HG03439 (cell line): Measurements from ENCODE around the gene MINK1.

Experiments
- ATAC-seq: cut with Tn5 transposase; IDR thresholded peaks from one replicate; pipeline ENCODE4 v1.9.1; 2021; ENCODE audit warnings: mild to moderate bottlenecking, moderate library complexity; ENCODE audit not compliant: unreplicated experiment

The MINK1 gene

GRCh38 chr17:4833178-4833940 is at the start of gene MINK1:
TSS of gene MINK1 (plus strand) at chr17:4833340. CDS start at chr17:4833584, 244 bp downstream.
- peak; percentile 89 for ATAC-seq

DNA sequence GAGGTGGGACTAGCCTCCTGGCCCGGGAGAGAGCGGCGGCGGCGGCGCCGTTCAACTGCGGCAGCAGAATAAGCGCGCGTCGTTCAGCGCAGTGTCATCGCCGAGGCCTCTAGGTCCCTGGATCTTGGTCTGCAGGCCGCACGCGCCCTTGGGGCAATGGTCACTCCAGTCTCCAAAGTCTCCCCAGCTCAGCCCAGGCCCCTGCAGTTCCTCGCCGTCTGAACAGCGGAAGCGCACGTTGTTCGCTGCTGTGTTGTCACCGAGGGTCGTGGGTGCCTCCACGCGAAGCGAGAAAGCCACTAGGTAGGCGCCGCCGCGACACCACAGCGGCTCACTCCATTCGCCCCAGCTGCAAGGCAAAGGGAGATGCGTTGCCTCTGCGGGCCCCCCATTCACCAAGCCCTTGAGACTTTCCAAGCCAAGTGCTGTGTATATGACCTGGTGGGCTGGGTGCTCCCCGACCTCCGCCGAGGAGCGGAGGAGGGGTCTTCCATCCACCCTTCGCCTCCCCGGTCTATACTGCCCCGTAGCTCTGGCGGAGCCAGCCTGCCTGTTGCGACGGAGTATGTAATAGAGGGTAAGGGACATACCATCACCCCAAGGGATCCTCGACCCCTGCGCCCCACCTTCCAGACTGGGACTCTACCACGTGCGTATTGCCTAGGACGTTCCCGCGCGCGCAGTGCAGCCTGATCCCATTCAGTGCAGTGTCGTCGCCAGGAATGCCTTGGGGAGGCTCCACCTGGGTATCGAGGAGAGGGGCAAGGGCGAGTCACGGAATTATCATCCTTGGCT is 47.6 kb upstream of the MINK1 start:
- ATAC-seq: no peak

DNA sequence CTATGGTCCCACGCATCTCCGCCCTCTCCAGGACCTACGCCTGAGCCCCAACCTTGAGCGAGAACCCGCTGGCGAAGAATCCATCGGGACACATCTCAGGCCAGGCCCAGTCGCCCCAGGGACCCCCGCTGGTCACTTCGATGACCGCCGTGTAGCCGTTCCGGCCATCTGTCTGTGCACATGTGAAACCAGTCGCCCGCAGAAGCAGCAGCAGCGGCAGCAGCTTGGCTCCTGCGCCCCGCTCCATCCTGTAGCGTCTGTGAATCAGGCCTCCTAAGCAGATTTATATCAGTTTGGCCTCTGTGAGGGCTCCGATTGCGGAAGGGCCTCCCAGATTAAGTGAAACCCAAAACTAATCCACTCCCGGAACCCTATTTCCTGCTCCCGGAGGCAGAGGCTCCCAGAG is 47.0 kb upstream of the MINK1 start, which contains the start of gene VMO1:
Gene VMO1 (minus strand): TSS at position 259 of the 406 bp plus-strand sequence. CDS start 12 bp downstream, at position 247.
- ATAC-seq: no peak

- ATAC-seq: no peak
Measured at GRCh38 chr17:4786516-4786915, 46.6 kb upstream of the MINK1 start.

GRCh38 chr17:4788159-4788806 is 44.9 kb upstream of the MINK1 start:
- no peak for ATAC-seq

GRCh38 chr17:4788807-4789700 is 44.1 kb upstream of the MINK1 start, which contains the start of gene GLTPD2:
TSS of gene GLTPD2 (plus strand) at chr17:4788964. CDS start at chr17:4789012, 48 bp downstream.
- no peak for ATAC-seq

GRCh38 chr17:4789701-4789950 is 43.5 kb upstream of the MINK1 start:
- peak; percentile 23 for ATAC-seq

DNA sequence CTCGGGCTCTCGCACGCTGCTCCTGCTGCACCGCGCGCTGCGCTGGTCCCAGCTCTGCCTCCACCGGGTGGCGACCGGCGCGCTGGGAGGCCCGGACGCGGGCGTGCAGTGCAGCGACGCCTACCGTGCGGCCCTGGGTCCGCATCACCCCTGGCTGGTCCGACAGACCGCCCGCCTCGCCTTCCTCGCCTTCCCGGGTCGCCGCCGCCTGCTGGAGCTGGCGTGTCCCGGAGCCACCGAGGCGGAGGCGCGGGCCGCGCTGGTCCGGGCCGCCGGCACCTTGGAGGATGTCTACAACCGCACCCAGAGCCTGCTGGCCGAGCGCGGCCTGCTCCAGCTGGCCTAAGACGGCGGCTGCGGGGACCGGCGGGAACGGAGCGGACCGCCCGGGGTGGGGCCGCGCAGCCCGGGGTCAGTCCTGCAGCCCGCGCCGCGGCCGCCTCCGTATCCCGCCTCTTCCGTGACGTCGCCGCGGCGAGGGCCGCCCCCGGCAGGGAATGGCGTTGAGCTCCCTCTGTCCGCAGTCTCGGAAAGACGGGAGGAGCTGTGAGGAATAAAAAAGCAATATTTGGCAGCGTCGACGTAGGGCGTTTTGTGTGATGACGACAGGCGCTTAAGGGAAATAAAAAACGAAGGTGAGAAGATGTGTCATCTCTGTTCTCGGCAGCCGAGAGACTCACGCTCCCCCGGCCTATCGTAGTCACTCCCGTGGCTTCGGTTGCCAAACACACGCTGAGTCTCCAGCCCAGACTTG is 43.0 kb upstream of the MINK1 start:
- peak; percentile 82 for ATAC-seq

DNA sequence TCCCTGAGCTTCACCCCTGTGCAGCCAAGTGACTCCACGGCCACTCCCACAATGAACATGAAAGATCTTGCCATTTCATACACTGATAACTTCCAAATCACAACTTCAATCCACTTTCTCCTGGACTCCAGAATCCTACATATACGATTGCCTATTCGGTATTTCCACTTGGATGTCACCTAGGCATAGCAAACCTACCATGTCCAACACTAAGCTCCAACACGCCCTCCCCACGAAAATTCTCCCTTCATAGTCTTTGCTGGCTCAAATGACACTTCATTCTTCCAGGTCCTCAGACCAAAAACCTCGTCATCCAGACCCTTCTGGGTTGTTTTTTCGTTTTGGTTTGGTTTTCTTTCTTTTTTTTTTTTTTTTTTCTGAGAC is 42.4 kb upstream of the MINK1 start:
- no peak for ATAC-seq

GRCh38 chr17:4795168-4795567 is 38.0 kb upstream of the MINK1 start:
- ATAC-seq: no peak

DNA sequence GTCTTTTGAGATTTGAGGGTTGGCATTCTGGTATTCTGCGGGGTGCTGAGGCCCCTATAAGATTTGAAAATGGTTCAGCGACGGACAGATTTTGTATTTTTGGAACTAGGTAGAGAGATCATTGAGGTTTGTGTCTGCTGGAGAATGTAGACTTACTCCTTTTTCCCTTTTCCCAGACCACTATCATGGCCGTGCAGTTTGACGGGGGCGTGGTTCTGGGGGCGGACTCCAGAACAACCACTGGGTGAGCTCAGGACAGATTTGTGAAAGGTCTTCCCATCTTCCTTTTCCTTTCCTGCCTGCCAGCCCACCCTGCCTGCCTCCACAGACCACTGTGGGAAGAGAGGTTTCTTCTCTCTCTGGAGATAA is 36.6 kb upstream of the MINK1 start:
- no peak for ATAC-seq

DNA sequence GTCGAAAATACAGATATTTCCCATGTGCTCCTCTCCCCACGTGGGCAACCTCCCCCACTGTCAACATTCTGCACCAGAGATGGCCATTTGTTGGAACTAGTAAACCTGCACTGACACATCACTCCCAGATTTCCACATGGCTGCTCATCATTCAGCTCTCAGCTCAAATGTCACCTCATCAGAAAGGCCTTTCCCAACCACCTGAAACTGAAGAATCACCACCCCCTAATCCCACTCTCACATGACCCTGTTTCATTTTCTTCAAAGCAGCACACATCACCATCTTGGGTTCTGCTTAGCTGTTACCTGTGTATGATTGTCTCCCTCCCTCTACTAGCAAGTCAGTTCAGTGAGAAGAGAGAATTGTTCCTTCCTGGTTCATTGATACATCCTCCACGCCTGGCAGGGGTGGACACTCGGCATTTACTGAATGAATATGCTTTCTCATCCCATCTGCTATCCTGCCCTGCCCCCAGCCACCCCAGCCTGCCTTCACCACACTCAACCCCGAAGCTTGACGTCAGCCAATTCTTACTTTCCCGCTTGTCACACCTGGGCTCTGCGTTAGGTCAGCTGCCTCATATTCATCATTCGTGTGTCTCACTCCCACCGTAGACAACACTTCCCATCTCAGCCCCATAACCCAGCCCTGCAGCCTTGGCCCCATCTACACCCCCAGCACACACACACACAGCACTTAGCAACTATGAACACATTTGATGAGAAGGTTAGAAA is 32.5 kb upstream of the MINK1 start:
- ATAC-seq: no peak

DNA sequence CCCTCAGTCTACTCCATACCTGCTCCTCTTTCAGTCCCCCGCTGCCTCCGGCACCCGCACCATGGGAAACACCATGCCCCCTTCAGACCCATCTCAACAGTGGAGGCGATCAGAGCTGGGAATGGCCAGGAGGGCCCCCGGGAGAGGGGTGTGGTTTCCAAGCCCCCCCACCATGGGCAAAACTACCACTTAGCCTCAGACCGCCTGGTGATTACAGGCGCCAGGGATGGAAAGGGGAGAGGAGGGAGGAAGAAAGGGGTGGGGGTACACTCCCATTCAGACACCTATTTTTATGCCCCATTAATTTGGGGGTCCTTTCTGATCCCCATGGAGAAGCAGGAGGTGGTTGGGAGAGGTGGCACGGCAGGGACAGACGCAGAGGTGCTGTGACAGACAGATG is 30.9 kb upstream of the MINK1 start, which contains the start of gene C17orf114:
Gene C17orf114 (minus strand): TSS at position 101 of the 400 bp plus-strand sequence.
- no peak for ATAC-seq

- no peak for ATAC-seq
Measured at GRCh38 chr17:4806456-4806776, 26.7 kb upstream of the MINK1 start.

DNA sequence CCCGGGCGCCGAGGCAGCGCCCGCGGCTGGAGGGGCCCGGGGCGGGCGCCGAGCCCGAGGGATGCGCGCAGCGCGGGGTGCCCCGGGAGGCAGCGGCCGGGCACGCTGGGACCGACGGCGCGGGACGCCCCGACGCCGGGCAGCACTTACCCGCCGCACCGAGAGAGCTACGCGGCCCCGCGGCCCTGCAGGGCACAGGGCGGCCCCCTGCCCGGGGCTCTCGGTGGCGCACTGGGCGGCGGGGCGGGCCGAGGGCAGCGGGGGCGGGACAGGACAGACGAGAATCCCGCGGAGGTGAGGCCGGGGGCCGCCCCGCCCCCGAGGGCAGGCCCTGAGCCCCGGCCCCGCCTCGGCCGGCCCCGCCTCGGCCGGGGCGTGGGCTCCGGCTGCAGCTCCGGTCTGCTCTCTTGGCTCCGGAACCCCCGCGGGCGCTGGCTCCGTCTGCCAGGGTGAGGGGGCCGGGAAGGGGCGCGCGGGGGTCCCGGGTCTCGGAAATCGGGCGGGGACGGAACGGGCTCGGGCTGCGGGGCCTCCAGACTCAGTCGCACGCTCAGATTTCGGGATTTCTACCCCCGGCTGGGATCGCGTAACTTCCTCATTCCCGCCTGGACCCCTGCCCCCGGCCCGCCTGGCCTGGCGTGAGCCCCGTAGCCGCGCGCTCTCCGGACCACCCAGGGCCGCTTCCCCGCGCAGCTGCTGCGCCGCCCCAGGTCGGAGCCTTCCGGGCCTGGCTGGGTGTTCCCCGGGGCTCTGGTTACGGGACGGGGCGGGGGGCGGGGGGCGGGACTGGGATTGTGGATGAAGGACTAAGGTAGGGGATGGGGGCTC is 26.1 kb upstream of the MINK1 start, which contains the start of gene PLD2:
Gene PLD2 (plus strand): TSS at position 376 of the 828 bp plus-strand sequence. CDS start 621 bp downstream, outside the sequence.
- ATAC-seq: peak; percentile 87

GRCh38 chr17:4807605-4808377 is 25.3 kb upstream of the MINK1 start:
- no peak for ATAC-seq

DNA sequence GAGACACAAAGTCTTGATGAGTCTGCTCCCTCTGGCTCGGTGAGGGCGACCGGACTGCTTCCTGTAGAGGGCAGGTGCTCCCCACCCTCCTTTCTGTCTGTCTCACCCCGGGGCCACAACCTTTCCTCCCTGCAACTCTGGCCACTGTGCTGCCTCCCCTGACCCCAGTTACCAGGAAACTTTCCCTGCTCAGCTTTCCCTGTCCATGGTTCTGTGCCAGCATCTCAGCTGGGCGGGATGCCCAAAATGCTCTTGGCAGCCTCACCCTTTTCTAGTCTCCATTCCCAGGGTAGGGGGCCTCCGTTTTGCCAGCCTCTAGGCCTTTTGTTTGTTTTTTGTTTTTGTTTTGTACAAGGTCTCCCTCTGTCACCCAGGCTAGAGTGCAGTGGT is 24.8 kb upstream of the MINK1 start:
- ATAC-seq: no peak
